Hepatocyte (in vitro differentiated cells): ENCODE data around the gene GLT6D1. TPM values are rescaled to one million over a fixed set of nuclear protein-coding genes. Genes with fewer than 3 reads are reported as not detected.
"Not testable (repeated sequence)": the region's sequence is repeated elsewhere in the genome, so short reads cannot be mapped to it uniquely, and the experiment has no call there.

Source experiments
- DNase-seq: peaks from one replicate; pipeline ENCODE4 v3.0.0-alpha.2; 2016; ENCODE audit warnings: low spot score
- H2AFZ ChIP-seq: fragments of 200-600 bp; sonication (generic); 2 replicates; pipeline ENCODE4 v1.6.0; 2016; ENCODE audit warnings: antibody characterized with exemption, mild to moderate bottlenecking
- H3K27ac ChIP-seq: fragments of 200-600 bp; sonication (generic); 2 replicates; pipeline ENCODE4 v1.5.1; 2016; ENCODE audit warnings: mild to moderate bottlenecking
- H3K27me3 ChIP-seq: fragments of 200-600 bp; sonication (generic); 2 replicates; pipeline ENCODE4 v1.6.1; 2016
- H3K36me3 ChIP-seq: fragments of 200-600 bp; sonication (generic); replicated peaks from 2 replicates; pipeline ENCODE4 v1.5.1; 2016; ENCODE audit warnings: low read depth; ENCODE audit not compliant: insufficient read depth
- H3K4me1 ChIP-seq: fragments of 200-600 bp; sonication (generic); 2 replicates; pipeline ENCODE4 v1.5.1; 2016; ENCODE audit warnings: mild to moderate bottlenecking, moderate library complexity; ENCODE audit not compliant: insufficient read depth
- H3K4me2 ChIP-seq: fragments of 200-600 bp; sonication (generic); 2 replicates; pipeline ENCODE4 v1.6.0; 2016
- H3K4me3 ChIP-seq: fragments of 200-600 bp; sonication (generic); 2 replicates; pipeline ENCODE4 v1.5.1; 2016; ENCODE audit warnings: mild to moderate bottlenecking
- H3K79me2 ChIP-seq: fragments of 200-600 bp; sonication (generic); 2 replicates; pipeline ENCODE4 v1.6.0; 2017; ENCODE audit warnings: mild to moderate bottlenecking
- H3K9me2 ChIP-seq: fragments of 200-600 bp; sonication (generic); replicated peaks from 2 replicates; pipeline ENCODE4 v1.6.0; 2017; ENCODE audit warnings: mild to moderate bottlenecking; ENCODE audit not compliant: insufficient read depth
- H3K9me3 ChIP-seq: fragments of 200-600 bp; sonication (generic); 2 replicates; pipeline ENCODE4 v1.5.1; 2016; ENCODE audit warnings: low read depth, mild to moderate bottlenecking
- H4K20me1 ChIP-seq: fragments of 200-600 bp; sonication (generic); 2 replicates; pipeline ENCODE4 v1.6.0; 2016; ENCODE audit warnings: mild to moderate bottlenecking; ENCODE audit not compliant: insufficient read depth, poor library complexity, severe bottlenecking
- EZH2 ChIP-seq: fragments of 200-600 bp; sonication (generic); IDR thresholded peaks from 2 replicates; pipeline ENCODE4 v1.6.1; 2016; ENCODE audit warnings: antibody characterized with exemption, mild to moderate bottlenecking, borderline replicate concordance
- EZH2phosphoT487 ChIP-seq: fragments of 200-600 bp; sonication (generic); IDR thresholded peaks from one replicate; pipeline ENCODE4 v1.6.1; 2018; ENCODE audit warnings: antibody characterized with exemption, mild to moderate bottlenecking, low read depth, moderate library complexity; ENCODE audit not compliant: unreplicated experiment, severe bottlenecking
- WGBS: methylation state at CpG from one replicate; pipeline ENCODE4 v1.1.6; 2016; ENCODE audit warnings: low lambda C conversion rate; ENCODE audit errors: missing lambda C conversion rate; 5-methylcytosine and 5-hydroxymethylcytosine counted together
- polyA plus RNA-seq: library from polyadenylated mRNA; unstranded; fragments of >200 nt; fragmentation: Nextera tagmentation; extraction: Ambion mirVana; gene quantifications from 2 replicates; pipeline ENCODE4 v1.2.1, GENCODE V29; 2016
- total RNA-seq: library from RNA; depleted of rRNA; stranded (reverse); fragments of >200 nt; gene quantifications from 2 replicates; pipeline ENCODE4 v1.2.3, GENCODE V29; 2014
- TF ChIP-seq, protein P1 (sequence below): fragments of 200-600 bp; sonication (generic); IDR thresholded peaks from 2 replicates; pipeline ENCODE4 v1.5.1; 2016; ENCODE audit warnings: antibody characterized with exemption, mild to moderate bottlenecking; ENCODE audit not compliant: poor library complexity

Gene GLT6D1
- total and polyA plus RNA-seq, 2 experiments from 2014 or later, result 0.20 TPM; not detected in 1

DNA sequence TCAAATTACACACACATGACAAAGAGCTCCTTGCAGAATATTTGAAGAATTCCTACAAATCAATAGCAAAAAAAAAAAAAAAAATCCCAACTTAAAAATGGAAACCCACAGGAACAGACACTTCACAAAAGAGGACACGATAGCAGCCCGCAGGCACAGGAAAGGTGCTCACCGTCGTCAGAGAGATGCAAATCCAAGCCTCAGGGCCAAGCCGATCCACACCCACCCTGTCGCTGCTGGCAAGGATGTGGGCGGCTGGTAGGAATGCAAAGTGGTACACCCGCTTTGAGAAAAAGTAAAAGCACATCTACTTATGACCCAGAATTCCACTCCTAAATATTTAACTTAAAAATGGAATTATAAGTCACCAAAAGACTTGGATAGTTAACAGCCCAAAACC, 34.6 kb upstream of the GLT6D1 start:
- no peaks in the 10 kb centered on the region for H3K9me3 ChIP-seq
- no peaks in the 10 kb centered on the region for H3K36me3 ChIP-seq
- no peak for TF ChIP-seq EZH2phosphoT487
- TF ChIP-seq EZH2, result no peak
- TF ChIP-seq, protein P1, sequence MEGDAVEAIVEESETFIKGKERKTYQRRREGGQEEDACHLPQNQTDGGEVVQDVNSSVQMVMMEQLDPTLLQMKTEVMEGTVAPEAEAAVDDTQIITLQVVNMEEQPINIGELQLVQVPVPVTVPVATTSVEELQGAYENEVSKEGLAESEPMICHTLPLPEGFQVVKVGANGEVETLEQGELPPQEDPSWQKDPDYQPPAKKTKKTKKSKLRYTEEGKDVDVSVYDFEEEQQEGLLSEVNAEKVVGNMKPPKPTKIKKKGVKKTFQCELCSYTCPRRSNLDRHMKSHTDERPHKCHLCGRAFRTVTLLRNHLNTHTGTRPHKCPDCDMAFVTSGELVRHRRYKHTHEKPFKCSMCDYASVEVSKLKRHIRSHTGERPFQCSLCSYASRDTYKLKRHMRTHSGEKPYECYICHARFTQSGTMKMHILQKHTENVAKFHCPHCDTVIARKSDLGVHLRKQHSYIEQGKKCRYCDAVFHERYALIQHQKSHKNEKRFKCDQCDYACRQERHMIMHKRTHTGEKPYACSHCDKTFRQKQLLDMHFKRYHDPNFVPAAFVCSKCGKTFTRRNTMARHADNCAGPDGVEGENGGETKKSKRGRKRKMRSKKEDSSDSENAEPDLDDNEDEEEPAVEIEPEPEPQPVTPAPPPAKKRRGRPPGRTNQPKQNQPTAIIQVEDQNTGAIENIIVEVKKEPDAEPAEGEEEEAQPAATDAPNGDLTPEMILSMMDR, result no peak
- no peaks in the 10 kb centered on the region for H3K9me2 ChIP-seq
- no peaks in the 10 kb centered on the region for H4K20me1 ChIP-seq
- no peak overlapping the region for H3K27ac ChIP-seq
- no peak for DNase-seq
- no peak overlapping the region for H3K4me2 ChIP-seq
- WGBS, result 87% methylated on average over 8 of the region's 8 CpGs
- H3K27me3 ChIP-seq, result no peaks in the 10 kb centered on the region
- H3K4me3 ChIP-seq, result no peak overlapping the region
- no peaks in the 10 kb centered on the region for H3K4me1 ChIP-seq
- no peak overlapping the region for H2AFZ ChIP-seq
- H3K79me2 ChIP-seq, result no peaks in the 10 kb centered on the region

DNA sequence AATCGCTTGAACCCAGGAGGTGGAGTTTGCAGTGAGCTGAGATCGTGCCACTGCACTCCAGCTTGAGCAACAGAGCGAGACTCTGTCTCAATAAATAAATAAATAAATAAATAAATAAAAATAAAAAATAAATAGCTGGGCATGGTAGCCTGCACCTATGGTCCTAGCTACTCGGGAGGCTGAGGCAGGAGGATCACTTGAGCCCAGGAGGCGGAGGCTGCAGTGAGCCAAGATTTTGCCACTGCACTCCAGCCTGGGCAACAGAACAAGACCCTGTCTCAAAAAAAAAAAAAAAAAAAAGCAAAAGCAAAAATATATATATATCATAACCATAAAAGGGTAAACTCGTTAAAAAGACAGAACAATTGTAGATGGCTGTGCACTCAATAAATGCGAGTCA, 33.4 kb upstream of the GLT6D1 start:
- H3K27ac ChIP-seq, H3K27me3 ChIP-seq, H3K36me3 ChIP-seq, H4K20me1 ChIP-seq, H3K9me2 ChIP-seq, DNase-seq, H2AFZ ChIP-seq, H3K9me3 ChIP-seq, H3K4me3 ChIP-seq, H3K4me2 ChIP-seq, H3K4me1 ChIP-seq, H3K79me2 ChIP-seq: not testable (repeated sequence)
- 92% methylated on average over 7 of the region's 7 CpGs for WGBS

DNA sequence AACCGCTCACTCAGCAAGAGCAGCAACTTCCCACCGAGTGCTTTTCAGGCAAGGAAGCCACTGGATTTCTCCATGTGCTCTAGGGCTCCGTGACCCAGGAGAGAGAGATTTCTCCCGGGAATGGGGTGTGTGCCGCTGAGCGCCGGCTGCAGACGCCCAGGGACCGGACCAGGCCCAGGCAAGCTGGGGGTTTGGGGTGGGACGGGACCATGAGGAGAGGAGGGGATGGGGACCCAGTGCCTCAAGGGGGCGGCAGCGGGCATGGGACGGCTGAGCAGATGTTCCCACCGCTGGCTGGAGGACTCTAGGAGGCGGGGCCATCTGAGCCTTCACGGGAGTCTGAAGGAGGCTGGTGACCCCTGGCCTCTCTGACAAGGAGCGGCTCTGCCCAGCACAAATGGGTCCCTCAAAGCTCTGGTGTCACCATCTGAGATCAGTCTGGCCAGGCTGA, 32.3 kb upstream of the GLT6D1 start:
- WGBS, result 81% methylated on average over 6 of the region's 17 CpGs
- H4K20me1 ChIP-seq, result no peaks in the 10 kb centered on the region
- H3K9me2 ChIP-seq, result no peaks in the 10 kb centered on the region
- H3K4me1 ChIP-seq, result no peaks in the 10 kb centered on the region
- no peaks in the 10 kb centered on the region for H3K36me3 ChIP-seq
- DNase-seq, result no peak
- H3K79me2 ChIP-seq, result no peaks in the 10 kb centered on the region
- no peak overlapping the region for H2AFZ ChIP-seq
- H3K4me3 ChIP-seq, result no peak overlapping the region
- no peaks in the 10 kb centered on the region for H3K9me3 ChIP-seq
- TF ChIP-seq EZH2phosphoT487 (no peak), EZH2 (no peak)
- TF ChIP-seq, protein P1, result no peak
- no peaks in the 10 kb centered on the region for H3K27me3 ChIP-seq
- H3K27ac ChIP-seq, result no peak overlapping the region
- no peak overlapping the region for H3K4me2 ChIP-seq

DNA sequence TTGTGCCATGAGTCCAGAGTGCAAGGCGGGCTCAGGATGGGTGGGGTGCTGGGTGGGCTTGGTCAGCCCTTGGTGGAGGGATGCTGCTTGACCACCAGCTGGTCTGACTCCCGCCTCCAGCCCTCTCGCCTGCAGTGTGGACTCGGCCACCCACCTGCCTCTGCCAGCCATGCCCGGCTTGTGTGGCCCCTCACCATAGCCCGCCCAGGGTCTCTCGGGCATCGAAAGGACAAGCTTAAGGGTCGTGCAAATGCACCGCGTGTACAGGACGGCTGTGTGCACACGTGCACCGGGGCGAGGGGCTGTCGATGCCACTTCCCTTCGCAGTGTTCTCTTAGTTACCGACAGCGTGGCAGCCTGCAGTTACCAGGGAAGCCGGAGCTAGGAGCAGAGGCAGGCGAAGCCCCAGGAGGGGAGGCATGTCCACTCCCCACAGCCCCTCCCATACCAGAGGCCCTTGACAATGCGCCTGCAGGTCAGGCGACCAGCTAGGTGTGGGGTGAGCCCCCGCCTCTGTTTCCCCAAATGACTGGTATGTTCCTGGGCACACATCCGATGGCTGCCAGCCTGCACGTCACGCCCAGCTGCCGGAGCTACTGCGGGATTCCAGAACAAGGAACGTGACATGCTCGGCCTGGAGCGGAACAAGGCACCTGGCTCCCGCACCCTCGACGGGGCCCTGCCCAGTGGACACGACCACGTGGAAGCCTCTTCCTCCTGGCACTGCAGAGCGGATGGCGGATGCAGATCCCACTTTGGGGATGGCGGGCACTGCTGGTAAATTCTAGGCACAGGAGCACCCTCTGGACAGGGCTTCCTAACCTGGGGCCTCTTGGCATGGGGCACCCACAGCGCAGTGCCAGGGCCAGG, 31.6 kb upstream of the GLT6D1 start:
- Histone ChIP-seq H3K9me2 (no peaks in the 10 kb centered on the region), H3K4me1 (no peaks in the 10 kb centered on the region), H3K4me3 (no peak overlapping the region), H4K20me1 (no peaks in the 10 kb centered on the region), H2AFZ (no peak overlapping the region), H3K9me3 (no peaks in the 10 kb centered on the region), H3K36me3 (no peaks in the 10 kb centered on the region), H3K79me2 (no peaks in the 10 kb centered on the region), H3K27me3 (no peaks in the 10 kb centered on the region), H3K4me2 (no peak overlapping the region), H3K27ac (no peak overlapping the region)
- DNase-seq, result no peak
- WGBS, result 91% methylated on average over 40 of the region's 41 CpGs
- no peak for TF ChIP-seq EZH2phosphoT487
- TF ChIP-seq EZH2, result no peak
- TF ChIP-seq, protein P1, result no peak
